Measurements from ENCODE around the gene MAML3.

The MAML3 gene

GRCh38 chr4:140004549-140004895 lies 149.5 kb downstream of the MAML3 start:
- Histone ChIP-seq H3K36me3 (ENCODE audit: insufficient read depth, low read depth, low read length) (no peaks in the 10 kb centered on the region), H3K9ac (ENCODE audit: low read depth, low read length) (peak overlapping the region; percentile 66), H3K27ac (ENCODE audit: low read length) (no peak overlapping the region)

GRCh38 chr4:140003876-140004548 lies 150.0 kb downstream of the MAML3 start:
- Histone ChIP-seq H3K4me3 (ENCODE audit: low read length) (peak overlapping the region; percentile 61), H3K9ac (ENCODE audit: low read depth, low read length) (peak overlapping the region; percentile 66; the same call in 1 of the 2 replicates), H3K4me1 (ENCODE audit: insufficient read depth, low read length) (peaks cover 20% of the 10 kb centered on the region; the same call in 1 of the 2 replicates), H3K27ac (ENCODE audit: low read length) (no peak overlapping the region), H3K36me3 (ENCODE audit: insufficient read depth, low read depth, low read length) (no peaks in the 10 kb centered on the region), H3K9me3 (ENCODE audit: insufficient read depth, low read depth, low read length) (no peaks in the 10 kb centered on the region), H3K27me3 (ENCODE audit: insufficient read depth, low read length) (peaks cover 13% of the 10 kb centered on the region; the same call in 1 of the 2 replicates)

More at GRCh38 chr4:140004549-140004895, 149.5 kb downstream of the MAML3 start:
- peaks cover 13% of the 10 kb centered on the region; the same call in 1 of the 2 replicates for H3K27me3 ChIP-seq (ENCODE audit: insufficient read depth, low read length)
- H3K4me1 ChIP-seq (ENCODE audit: insufficient read depth, low read length): peaks cover 20% of the 10 kb centered on the region; the same call in 1 of the 2 replicates
- peak overlapping the region; percentile 61 for H3K4me3 ChIP-seq (ENCODE audit: low read length)
- H3K9me3 ChIP-seq (ENCODE audit: insufficient read depth, low read depth, low read length): no peaks in the 10 kb centered on the region

GRCh38 chr4:140000232-140000631 lies 153.8 kb downstream of the MAML3 start:
- Histone ChIP-seq H3K36me3 (ENCODE audit: insufficient read depth, low read depth, low read length) (no peaks in the 10 kb centered on the region), H3K9me3 (ENCODE audit: insufficient read depth, low read depth, low read length) (no peaks in the 10 kb centered on the region), H3K9ac (ENCODE audit: low read depth, low read length) (no peak overlapping the region), H3K4me1 (ENCODE audit: insufficient read depth, low read length) (peaks cover 10% of the 10 kb centered on the region; the same call in 1 of the 2 replicates), H3K27ac (ENCODE audit: low read length) (no peak overlapping the region), H3K27me3 (ENCODE audit: insufficient read depth, low read length) (peaks cover 13% of the 10 kb centered on the region; the same call in 1 of the 2 replicates), H3K4me3 (ENCODE audit: low read length) (no peak overlapping the region)

GRCh38 chr4:139988863-139989765 lies 164.9 kb downstream of the MAML3 start:
- Histone ChIP-seq H3K27ac (ENCODE audit: low read length) (no peak overlapping the region), H3K4me1 (ENCODE audit: insufficient read depth, low read length) (peaks cover 11% of the 10 kb centered on the region), H3K4me3 (ENCODE audit: low read length) (no peak overlapping the region)

GRCh38 chr4:139987502-139987850 lies 166.5 kb downstream of the MAML3 start:
- Histone ChIP-seq H3K4me1 (ENCODE audit: insufficient read depth, low read length) (peaks cover 11% of the 10 kb centered on the region), H3K27me3 (ENCODE audit: insufficient read depth, low read length) (no peaks in the 10 kb centered on the region), H3K27ac (ENCODE audit: low read length) (no peak overlapping the region), H3K9ac (ENCODE audit: low read depth, low read length) (no peak overlapping the region), H3K9me3 (ENCODE audit: insufficient read depth, low read depth, low read length) (no peaks in the 10 kb centered on the region), H3K4me3 (ENCODE audit: low read length) (no peak overlapping the region), H3K36me3 (ENCODE audit: insufficient read depth, low read depth, low read length) (no peaks in the 10 kb centered on the region)

More at GRCh38 chr4:139988863-139989765, 164.9 kb downstream of the MAML3 start:
- Histone ChIP-seq H3K36me3 (ENCODE audit: insufficient read depth, low read depth, low read length) (no peaks in the 10 kb centered on the region), H3K9ac (ENCODE audit: low read depth, low read length) (no peak overlapping the region), H3K9me3 (ENCODE audit: insufficient read depth, low read depth, low read length) (no peaks in the 10 kb centered on the region), H3K27me3 (ENCODE audit: insufficient read depth, low read length) (no peaks in the 10 kb centered on the region)

- peaks cover 11% of the 10 kb centered on the region for H3K4me1 ChIP-seq (ENCODE audit: insufficient read depth, low read length)
These were observed 167.1 kb downstream of the MAML3 start for GRCh38 chr4:139986689-139987501.

GRCh38 chr4:139986106-139986505 lies 167.9 kb downstream of the MAML3 start:
- Histone ChIP-seq H3K4me1 (ENCODE audit: insufficient read depth, low read length) (peaks cover 11% of the 10 kb centered on the region), H3K27ac (ENCODE audit: low read length) (no peak overlapping the region), H3K36me3 (ENCODE audit: insufficient read depth, low read depth, low read length) (no peaks in the 10 kb centered on the region), H3K4me3 (ENCODE audit: low read length) (no peak overlapping the region), H3K27me3 (ENCODE audit: insufficient read depth, low read length) (no peaks in the 10 kb centered on the region), H3K9me3 (ENCODE audit: insufficient read depth, low read depth, low read length) (no peaks in the 10 kb centered on the region), H3K9ac (ENCODE audit: low read depth, low read length) (no peak overlapping the region)

More at GRCh38 chr4:139986689-139987501, 167.1 kb downstream of the MAML3 start:
- Histone ChIP-seq H3K4me3 (ENCODE audit: low read length) (no peak overlapping the region), H3K36me3 (ENCODE audit: insufficient read depth, low read depth, low read length) (no peaks in the 10 kb centered on the region), H3K27ac (ENCODE audit: low read length) (no peak overlapping the region), H3K9ac (ENCODE audit: low read depth, low read length) (no peak overlapping the region), H3K27me3 (ENCODE audit: insufficient read depth, low read length) (no peaks in the 10 kb centered on the region), H3K9me3 (ENCODE audit: insufficient read depth, low read depth, low read length) (no peaks in the 10 kb centered on the region)

GRCh38 chr4:139985401-139985800 lies 168.6 kb downstream of the MAML3 start:
- Histone ChIP-seq H3K4me1 (ENCODE audit: insufficient read depth, low read length) (peaks cover 11% of the 10 kb centered on the region), H3K27me3 (ENCODE audit: insufficient read depth, low read length) (no peaks in the 10 kb centered on the region)

GRCh38 chr4:139984471-139984870 lies 169.5 kb downstream of the MAML3 start:
- H3K36me3 ChIP-seq (ENCODE audit: insufficient read depth, low read depth, low read length): no peaks in the 10 kb centered on the region
- H3K4me1 ChIP-seq (ENCODE audit: insufficient read depth, low read length): peaks cover 11% of the 10 kb centered on the region
- H3K27ac ChIP-seq (ENCODE audit: low read length): no peak overlapping the region
- H3K4me3 ChIP-seq (ENCODE audit: low read length): no peak overlapping the region
- no peaks in the 10 kb centered on the region for H3K27me3 ChIP-seq (ENCODE audit: insufficient read depth, low read length)
- no peak overlapping the region for H3K9ac ChIP-seq (ENCODE audit: low read depth, low read length)
- no peaks in the 10 kb centered on the region for H3K9me3 ChIP-seq (ENCODE audit: insufficient read depth, low read depth, low read length)

More at GRCh38 chr4:139985401-139985800, 168.6 kb downstream of the MAML3 start:
- Histone ChIP-seq H3K9ac (ENCODE audit: low read depth, low read length) (no peak overlapping the region), H3K36me3 (ENCODE audit: insufficient read depth, low read depth, low read length) (no peaks in the 10 kb centered on the region), H3K9me3 (ENCODE audit: insufficient read depth, low read depth, low read length) (no peaks in the 10 kb centered on the region), H3K4me3 (ENCODE audit: low read length) (no peak overlapping the region), H3K27ac (ENCODE audit: low read length) (no peak overlapping the region)

GRCh38 chr4:139978692-139979091 lies 175.3 kb downstream of the MAML3 start:
- Histone ChIP-seq H3K27ac (ENCODE audit: low read length) (no peak overlapping the region), H3K9ac (ENCODE audit: low read depth, low read length) (no peak overlapping the region)

More at GRCh38 chr4:139978692-139979091, 175.3 kb downstream of the MAML3 start:
- Histone ChIP-seq H3K9me3 (ENCODE audit: insufficient read depth, low read depth, low read length) (no peaks in the 10 kb centered on the region), H3K36me3 (ENCODE audit: insufficient read depth, low read depth, low read length) (no peaks in the 10 kb centered on the region), H3K27me3 (ENCODE audit: insufficient read depth, low read length) (peaks cover 36% of the 10 kb centered on the region), H3K4me3 (ENCODE audit: low read length) (no peak overlapping the region), H3K4me1 (ENCODE audit: insufficient read depth, low read length) (no peaks in the 10 kb centered on the region)

All from iPS-20b (cell line).